Measurements from ENCODE around the gene N4BP3.
"Not testable (repeated sequence)": the region's sequence is repeated elsewhere in the genome, so short reads cannot be mapped to it uniquely, and the experiment has no call there.

Gene N4BP3

GRCh38 chr5:178123094-178123965 lies 10.0 kb downstream of the N4BP3 start:
- DNase-seq, result no peak

GRCh38 chr5:178123966-178124925 lies 10.9 kb downstream of the N4BP3 start:
- DNase-seq, result no peak

- no peak for DNase-seq
These were observed 12.0 kb downstream of the N4BP3 start for GRCh38 chr5:178125253-178125906.

- no peak for DNase-seq
These were observed 13.2 kb downstream of the N4BP3 start for GRCh38 chr5:178126556-178126955.

- DNase-seq, result not testable (repeated sequence)
These were observed 14.1 kb downstream of the N4BP3 start for GRCh38 chr5:178127300-178128009.

- no peak for DNase-seq
These were observed 16.0 kb downstream of the N4BP3 start for GRCh38 chr5:178129296-178129695.

- DNase-seq, result not testable (repeated sequence)
These were observed 16.9 kb downstream of the N4BP3 start for GRCh38 chr5:178130234-178130575.

- DNase-seq, result peak; percentile 50
These were observed 17.5 kb downstream of the N4BP3 start, which contains the start of gene RMND5B for GRCh38 chr5:178130576-178131445. Gene RMND5B (plus strand): TSS chr5:178131014. CDS start chr5:178138120, 7,106 bp downstream.

- DNase-seq, result no peak
These were observed 18.2 kb downstream of the N4BP3 start for GRCh38 chr5:178131446-178131996.

GRCh38 chr5:178136990-178137389 lies 23.7 kb downstream of the N4BP3 start:
- DNase-seq, result no peak

GRCh38 chr5:178137991-178138390 lies 24.7 kb downstream of the N4BP3 start:
- DNase-seq, result no peak

GRCh38 chr5:178141550-178141949 lies 28.2 kb downstream of the N4BP3 start:
- DNase-seq, result no peak

- DNase-seq, result no peak
These were observed 29.3 kb downstream of the N4BP3 start for GRCh38 chr5:178142642-178143041.

GRCh38 chr5:178143246-178143645 lies 29.9 kb downstream of the N4BP3 start:
- no peak for DNase-seq

- DNase-seq, result no peak
These were observed 30.6 kb downstream of the N4BP3 start for GRCh38 chr5:178143901-178144300.

- DNase-seq, result no peak
These were observed 32.9 kb downstream of the N4BP3 start for GRCh38 chr5:178145965-178146820.

- DNase-seq, result no peak
These were observed 34.1 kb downstream of the N4BP3 start for GRCh38 chr5:178147406-178147805.

GRCh38 chr5:178149199-178149932 lies 36.0 kb downstream of the N4BP3 start:
- no peak for DNase-seq
